H1 (cell line): ENCODE data around the gene CCDC183. TPM values are rescaled to one million over a fixed set of nuclear protein-coding genes. Genes with fewer than 3 reads are reported as not detected.

ENCODE experiments used
- CTCF ChIA-PET: fragments of 300-600 bp; sonication (Branson Sonifier 250); formaldehyde crosslinking; loops from one replicate; lab custom pipeline; 2021; ENCODE audit not compliant: partially characterized antibody; lab: Charles Lee
- POLR2A ChIA-PET: fragments of 300-600 bp; sonication (Branson Sonifier 250); formaldehyde crosslinking; loops from one replicate; lab custom pipeline; 2021; ENCODE audit warnings: inconsistent platforms; ENCODE audit not compliant: partially characterized antibody; lab: Charles Lee
- DNase-seq, 2 experiments: peaks; one replicate each; pipeline versions ENCODE4 v3.0.0 to v3.0.0-alpha.2; 2010 to 2022; ENCODE audit warnings: low spot score in 2 of 2, low read depth in 1 of 2, mixed read lengths in 1 of 2
- FAIRE-seq: peaks from 2 replicates; lab custom pipeline; 2011; peaks lifted over from hg19 to GRCh38; lab: Jason Lieb, UNC
- H2AFZ ChIP-seq: 2 replicates; pipeline ENCODE4 v1.8.1; 2012; ENCODE audit warnings: low read length, inconsistent platforms
- H2AK5ac ChIP-seq: 2 replicates; pipeline ENCODE4 v1.6.1; 2013; ENCODE audit warnings: low read depth, low read length
- H2BK120ac ChIP-seq: replicated peaks from 2 replicates; pipeline ENCODE3; 2013; ENCODE audit warnings: low read depth, low read length, inconsistent platforms
- H2BK12ac ChIP-seq: 2 replicates; pipeline ENCODE4 v1.6.1; 2013; ENCODE audit warnings: low read depth, low read length
- H2BK15ac ChIP-seq: 2 replicates; pipeline ENCODE4 v1.6.1; 2013; ENCODE audit warnings: low read length
- H2BK20ac ChIP-seq: 2 replicates; pipeline ENCODE4 v1.6.1; 2013; ENCODE audit warnings: low read length
- H2BK5ac ChIP-seq: 2 replicates; pipeline ENCODE4 v1.6.1; 2013; ENCODE audit warnings: low read depth, low read length
- H3K14ac ChIP-seq: 2 replicates; pipeline ENCODE4 v1.6.1; 2013; ENCODE audit warnings: inconsistent platforms; ENCODE audit not compliant: insufficient read length
- H3K18ac ChIP-seq: 2 replicates; pipeline ENCODE4 v1.6.1; 2013; ENCODE audit warnings: low read length; ENCODE audit errors: extremely low read depth
- H3K23ac ChIP-seq: 2 replicates; pipeline ENCODE4 v1.6.1; 2013; ENCODE audit warnings: inconsistent platforms; ENCODE audit not compliant: insufficient read length
- H3K23me2 ChIP-seq: 2 replicates; pipeline ENCODE4 v1.6.1; 2013; ENCODE audit warnings: low read depth, low read length
- H3K27ac ChIP-seq: 2 replicates; pipeline ENCODE4 v1.6.1; 2011; ENCODE audit warnings: low read depth, low read length, inconsistent platforms
- H3K27me3 ChIP-seq, 4 experiments: replicated peaks in 1 of 4; 1 replicate in 1 of 4; 2 replicates in 3 of 4; pipeline versions ENCODE4 v1.6.1 to v1.8.1; 2011 to 2013; ENCODE audit warnings: low read length in 3 of 4, mild to moderate bottlenecking in 3 of 4, inconsistent platforms in 2 of 4, mixed read lengths in 2 of 4, moderate library complexity in 1 of 4; ENCODE audit not compliant: control insufficient read depth in 3 of 4, insufficient read depth in 3 of 4; ENCODE audit errors: extremely low read depth in 1 of 4
- H3K36me3 ChIP-seq, 4 experiments: 2 replicates each; pipeline versions ENCODE4 v1.6.1 to v1.8.1; 2011 to 2013; ENCODE audit warnings: mild to moderate bottlenecking in 4 of 4, low read length in 3 of 4, moderate library complexity in 2 of 4, control low read depth in 1 of 4, inconsistent platforms in 1 of 4; ENCODE audit not compliant: insufficient read depth in 4 of 4, control insufficient read depth in 2 of 4
- H3K4ac ChIP-seq: replicated peaks from 2 replicates; pipeline ENCODE3; 2013; ENCODE audit warnings: low read length, low read depth, mixed read lengths, inconsistent platforms; ENCODE audit not compliant: insufficient read length
- H3K4me1 ChIP-seq, 4 experiments: replicated peaks in 1 of 4; 1 replicate in 1 of 4; 2 replicates in 3 of 4; pipeline versions ENCODE4 v1.6.1 to v1.8.1; 2011 to 2013; ENCODE audit warnings: low read length in 3 of 4, inconsistent platforms in 2 of 4, mixed read lengths in 1 of 4; ENCODE audit not compliant: insufficient read depth in 4 of 4, control insufficient read depth in 3 of 4
- H3K4me2 ChIP-seq, 2 experiments: 2 replicates each; pipeline versions ENCODE4 v1.6.1 to v1.8.1; 2011 to 2013; ENCODE audit warnings: low read depth in 2 of 2, low read length in 2 of 2, control low read depth in 1 of 2, inconsistent platforms in 1 of 2, mild to moderate bottlenecking in 1 of 2; ENCODE audit not compliant: insufficient read depth in 1 of 2
- H3K4me3 ChIP-seq, 4 experiments: fragments of 200-600, 300-600 bp in 1 of 4; sonication (generic), shearing (Covaris generic), sonication (Bioruptor Twin) in 1 of 4; 2 replicates each; pipeline versions ENCODE4 v1.5.1 to v1.8.1; 2011 to 2016; ENCODE audit warnings: low read length in 4 of 4, low read depth in 3 of 4, control low read depth in 2 of 4, inconsistent platforms in 2 of 4, mild to moderate bottlenecking in 2 of 4, mixed read lengths in 1 of 4, moderate library complexity in 1 of 4; ENCODE audit not compliant: insufficient read depth in 2 of 4; ENCODE audit errors: extremely low read depth in 1 of 4
- H3K56ac ChIP-seq: replicated peaks from 2 replicates; pipeline ENCODE3; 2013; ENCODE audit warnings: low read depth, mild to moderate bottlenecking, mixed read lengths, low read length, inconsistent platforms; ENCODE audit not compliant: insufficient read length
- H3K79me1 ChIP-seq: 2 replicates; pipeline ENCODE4 v1.6.1; 2013; ENCODE audit warnings: low read depth, low read length, control low read depth
- H3K79me2 ChIP-seq, 2 experiments: 2 replicates each; pipeline versions ENCODE4 v1.6.1 to v1.8.1; 2012 to 2013; ENCODE audit warnings: low read length in 2 of 2, mild to moderate bottlenecking in 2 of 2, inconsistent platforms in 1 of 2; ENCODE audit not compliant: insufficient read depth in 2 of 2, control insufficient read depth in 1 of 2
- H3K9ac ChIP-seq, 4 experiments: replicated peaks in 1 of 4; 1 replicate in 1 of 4; 2 replicates in 3 of 4; pipeline versions ENCODE4 v1.6.1 to v1.8.1; 2011 to 2013; ENCODE audit warnings: low read depth in 3 of 4, low read length in 3 of 4, control low read depth in 2 of 4, mild to moderate bottlenecking in 2 of 4, moderate library complexity in 2 of 4, inconsistent platforms in 1 of 4; ENCODE audit errors: extremely low read depth in 1 of 4
- H3K9me3 ChIP-seq, 2 experiments: 2 replicates each; pipeline versions ENCODE4 v1.6.1 to v1.8.1; 2012 to 2013; ENCODE audit warnings: mild to moderate bottlenecking in 2 of 2, moderate library complexity in 2 of 2, control low read depth in 1 of 2, inconsistent platforms in 1 of 2, low read depth in 1 of 2, low read length in 1 of 2, mixed read lengths in 1 of 2; ENCODE audit not compliant: insufficient read depth in 2 of 2
- H4K20me1 ChIP-seq, 2 experiments: replicated peaks in 1 of 2; 2 replicates each; pipeline versions ENCODE3 to v1.8.1; 2011 to 2013; ENCODE audit warnings: inconsistent platforms in 2 of 2, low read length in 2 of 2, mild to moderate bottlenecking in 1 of 2; ENCODE audit not compliant: insufficient read depth in 2 of 2, control insufficient read depth in 1 of 2
- H4K5ac ChIP-seq: 2 replicates; pipeline ENCODE4 v1.6.1; 2013; ENCODE audit warnings: low read length, low read depth, mixed read lengths, inconsistent platforms; ENCODE audit not compliant: insufficient read length
- H4K8ac ChIP-seq: 2 replicates; pipeline ENCODE4 v1.8.0; 2013; ENCODE audit warnings: mild to moderate bottlenecking, moderate library complexity, low read length, inconsistent platforms; ENCODE audit not compliant: insufficient read depth; ENCODE audit errors: extremely low read depth
- H4K91ac ChIP-seq: replicated peaks from 2 replicates; pipeline ENCODE3; 2013; ENCODE audit warnings: low read length, mixed read lengths, inconsistent platforms; ENCODE audit not compliant: insufficient read length
- BACH1 ChIP-seq: IDR thresholded peaks from 2 replicates; pipeline ENCODE4 v1.6.1; 2012; ENCODE audit warnings: low read length, improper control_type of control experiment
- BCL11A ChIP-seq, 2 experiments: IDR thresholded peaks; one replicate each; pipeline ENCODE4 v1.6.1; 2011; ENCODE audit warnings: low read depth in 2 of 2, low read length in 2 of 2, mild to moderate bottlenecking in 2 of 2
- CHD2 ChIP-seq: IDR thresholded peaks from 2 replicates; pipeline ENCODE4 v1.6.1; 2012; ENCODE audit warnings: low read length, improper control_type of control experiment
- E2F6 ChIP-seq: IDR thresholded peaks from 2 replicates; pipeline ENCODE4 v1.6.1; 2012; ENCODE audit warnings: inconsistent platforms
- EGR1 ChIP-seq: IDR thresholded peaks from 2 replicates; pipeline ENCODE4 v1.6.1; 2011; ENCODE audit warnings: low read depth, low read length, borderline replicate concordance
- GABPA ChIP-seq: IDR thresholded peaks from 2 replicates; pipeline ENCODE4 v1.6.1; 2011; ENCODE audit warnings: mild to moderate bottlenecking, low read length, moderate library complexity, borderline replicate concordance; ENCODE audit not compliant: insufficient read depth
- GTF2F1 ChIP-seq: IDR thresholded peaks from 2 replicates; pipeline ENCODE4 v1.6.1; 2012; ENCODE audit warnings: low read depth, low read length, improper control_type of control experiment, borderline replicate concordance
- HDAC6 ChIP-seq: IDR thresholded peaks from one replicate; pipeline ENCODE4 v1.7.1; 2012; ENCODE audit warnings: low read depth, mild to moderate bottlenecking, inconsistent platforms, low read length, moderate library complexity
- KDM1A ChIP-seq: fragments of 200-600, 300-600 bp; sonication (generic); IDR thresholded peaks from 2 replicates; pipeline ENCODE4 v1.7.1; 2016; ENCODE audit warnings: mild to moderate bottlenecking, low read length, borderline replicate concordance
- RAD21 ChIP-seq, 2 experiments: IDR thresholded peaks in 1 of 2; conservative IDR thresholded peaks in 1 of 2; 2 replicates each; pipeline ENCODE4 v1.6.1; 2011; ENCODE audit warnings: low read depth in 2 of 2, low read length in 2 of 2, improper control_type of control experiment in 1 of 2, inconsistent platforms in 1 of 2, mild to moderate bottlenecking in 1 of 2, moderate library complexity in 1 of 2
- SIRT6 ChIP-seq: IDR thresholded peaks from one replicate; pipeline ENCODE4 v1.7.1; 2012; ENCODE audit warnings: low read length, inconsistent platforms
- SP4 ChIP-seq: IDR thresholded peaks from 2 replicates; pipeline ENCODE4 v1.6.1; 2012; ENCODE audit warnings: low read length, inconsistent platforms
- WGBS, 2 experiments: shearing (Covaris generic) in 1 of 2; methylation state at CpG; one replicate each; pipeline versions ENCODE4 v1.1.6 to v1.1.7; 2013 to 2015; ENCODE audit warnings: low lambda C conversion rate in 2 of 2, mixed read lengths in 2 of 2, inconsistent platforms in 1 of 2, low coverage in 1 of 2, missing lambda C conversion rate in 1 of 2; ENCODE audit not compliant: insufficient replicate concordance in 2 of 2, insufficient coverage in 1 of 2, insufficient read length in 1 of 2; ENCODE audit errors: extremely low coverage in 1 of 2, missing lambda C conversion rate in 1 of 2; 5-methylcytosine and 5-hydroxymethylcytosine counted together
- polyA plus RNA-seq, 7 experiments: library from polyadenylated mRNA; depleted of rRNA in 3 of 7; stranded (reverse) in 5 of 7; unstranded in 2 of 7; fragments of >200 nt in 5 of 7; fragments of 200-250 nt in 2 of 7; gene quantifications; 1 replicate in 5 of 7; 2 replicates in 1 of 7; 4 replicates in 1 of 7; pipeline versions ENCODE4 v1.2.1 to v1.2.3, GENCODE V29; 2011 to 2013; ENCODE audit warnings: missing spikeins in 2 of 7, mixed read lengths in 2 of 7
- total RNA-seq: library from RNA; stranded (reverse); fragmentation: NEBNext Ultra II Directional; extraction: Animal tissue kit (Norgen Biotek cat#: 25700); gene quantifications from 2 replicates; pipeline ENCODE4 v1.2.1, GENCODE V29; 2021

Gene CCDC183
- total and polyA plus RNA-seq, 2 of the 8 experiments (the other 6 are each of a cell fraction or from before 2014, with no cell fraction given): 0.51 to 1.6 TPM

- 95 to 100% methylated on average over 3 to 13 of the region's 13 CpGs for WGBS, 2 experiments
- TF ChIP-seq GTF2F1 (no peak), E2F6 (no peak), HDAC6 (no peak), GABPA (no peak), CHD2 (no peak), BACH1 (no peak), KDM1A (no peak), EGR1 (no peak), SP4 (no peak), SIRT6 (no peak), BCL11A (IDR thresholded peaks at IDR 0.05; ENCODE audit: low read depth in 2 of 2, low read length in 2 of 2) (no peak), RAD21 (IDR thresholded peaks at IDR 0.05 in 1 of 2, conservative IDR thresholded peaks at IDR 0.05 in 1 of 2; ENCODE audit: low read depth in 2 of 2, low read length in 2 of 2) (no peak)
These were observed 18.7 kb downstream of the CCDC183 start for GRCh38 chr9:136814725-136815421.

More at GRCh38 chr9:136814725-136815421, 18.7 kb downstream of the CCDC183 start:
- ChIA-PET CTCF (interaction anchor here (0.6 to 17.4 kb wide), 7 partner anchors 12 to 84 kb away, joined by 3 to 131 read pairs (median 4); partner anchors contain the start of gene AJM1), POLR2A (interaction anchor here (0.9 to 10.8 kb wide), 4 partner anchors 8 to 53 kb away, joined by 3 to 96 read pairs (median 4); partner anchors contain the start of gene RABL6)
- H3K56ac ChIP-seq: no peak overlapping the region
- no peak overlapping the region for H3K4me3 ChIP-seq
- no peaks in the 10 kb centered on the region for H3K23me2 ChIP-seq
- no peak overlapping the region for H2BK5ac ChIP-seq
- H3K27ac ChIP-seq: no peak overlapping the region
- H4K91ac ChIP-seq: no peak overlapping the region
- H4K20me1 ChIP-seq: peaks cover 9 to 23% of the 10 kb centered on the region in 2 experiments
- H3K79me1 ChIP-seq: peaks cover 16% of the 10 kb centered on the region
- no peak for FAIRE-seq
- H3K4me2 ChIP-seq: no peak overlapping the region
- DNase-seq: no peak
- H3K14ac ChIP-seq: no peak overlapping the region
- H3K9ac ChIP-seq: no peak overlapping the region; a peak in 1 of 7 replicates
- H3K36me3 ChIP-seq: peaks cover 5 to 25% (median 11%) of the 10 kb centered on the region in 4 experiments
- H2AFZ ChIP-seq: no peak overlapping the region
- no peak overlapping the region for H3K4ac ChIP-seq
- no peak overlapping the region for H2BK120ac ChIP-seq
- H3K79me2 ChIP-seq: peaks cover 6 to 42% of the 10 kb centered on the region in 2 experiments
- no peak overlapping the region for H2BK15ac ChIP-seq
- H3K18ac ChIP-seq: no peak overlapping the region
- no peak overlapping the region for H3K23ac ChIP-seq
- no peak overlapping the region for H2AK5ac ChIP-seq
- H2BK12ac ChIP-seq: no peak overlapping the region
- no peaks in the 10 kb centered on the region for H3K27me3 ChIP-seq
- no peak overlapping the region for H4K8ac ChIP-seq
- H3K4me1 ChIP-seq: no peaks in the 10 kb centered on the region
- H3K9me3 ChIP-seq: no peaks in the 10 kb centered on the region
- no peak overlapping the region for H2BK20ac ChIP-seq
- H4K5ac ChIP-seq: no peak overlapping the region
